MM.1S (cell line): ENCODE measurements around the gene TCF25.

Source experiments
- DNase-seq: peaks from one replicate; pipeline ENCODE4 v3.0.0-alpha.2; 2015
- H2AFZ ChIP-seq: fragments of 300-600 bp; sonication (generic); 2 replicates; pipeline ENCODE4 v1.6.0; 2016; ENCODE audit warnings: antibody characterized with exemption, low read length
- H3F3A ChIP-seq: fragments of 300-600 bp; sonication (generic); 2 replicates; pipeline ENCODE4 v1.6.1; 2016; ENCODE audit warnings: mild to moderate bottlenecking, antibody characterized with exemption, low read length, moderate library complexity, mixed read lengths; ENCODE audit not compliant: insufficient read depth
- H3K27ac ChIP-seq: fragments of 300-600 bp; sonication (generic); 2 replicates; pipeline ENCODE4 v1.5.1; 2016; ENCODE audit warnings: mild to moderate bottlenecking, low read length
- H3K27me3 ChIP-seq: fragments of 300-600 bp; sonication (generic); replicated peaks from 2 replicates; pipeline ENCODE4 v1.6.0; 2016; ENCODE audit warnings: low read length; ENCODE audit not compliant: insufficient read depth
- H3K36me3 ChIP-seq: fragments of 300-600 bp; sonication (generic); replicated peaks from 2 replicates; pipeline ENCODE4 v1.6.1; 2016; ENCODE audit warnings: mild to moderate bottlenecking, low read length, mixed read lengths; ENCODE audit not compliant: insufficient read depth
- H3K4me1 ChIP-seq: fragments of 300-600 bp; sonication (generic); 2 replicates; pipeline ENCODE4 v1.6.1; 2016; ENCODE audit warnings: low read length, mixed read lengths
- H3K4me2 ChIP-seq: fragments of 300-600 bp; sonication (generic); 2 replicates; pipeline ENCODE4 v1.6.0; 2016; ENCODE audit warnings: low read depth, low read length
- H3K4me3 ChIP-seq: fragments of 300-600 bp; sonication (generic); 2 replicates; pipeline ENCODE4 v1.5.1; 2016; ENCODE audit warnings: low read length, mixed read lengths
- H3K79me2 ChIP-seq: fragments of 300-600 bp; sonication (generic); 2 replicates; pipeline ENCODE4 v1.6.1; 2016; ENCODE audit warnings: mixed run types, low read length, mixed read lengths
- H3K9ac ChIP-seq: fragments of 300-600 bp; sonication (generic); 2 replicates; pipeline ENCODE4 v1.6.1; 2016; ENCODE audit warnings: low read length, mixed read lengths
- H3K9me2 ChIP-seq: fragments of 300-600 bp; sonication (generic); replicated peaks from 2 replicates; pipeline ENCODE4 v1.6.1; 2016; ENCODE audit warnings: mild to moderate bottlenecking, low read length, mixed read lengths; ENCODE audit not compliant: insufficient read depth
- H3K9me3 ChIP-seq: fragments of 300-600 bp; sonication (generic); replicated peaks from 2 replicates; pipeline ENCODE4 v1.6.1; 2016; ENCODE audit warnings: mild to moderate bottlenecking, low read length, mixed read lengths; ENCODE audit not compliant: insufficient read depth
- H4K20me1 ChIP-seq: fragments of 300-600 bp; sonication (generic); 2 replicates; pipeline ENCODE4 v1.6.1; 2016; ENCODE audit warnings: mild to moderate bottlenecking, low read length, moderate library complexity, mixed read lengths; ENCODE audit not compliant: insufficient read depth
- CTCF ChIP-seq: fragments of 300-600 bp; sonication (generic); IDR thresholded peaks from 2 replicates; pipeline ENCODE4 v1.5.1; 2016; ENCODE audit warnings: antibody characterized with exemption, low read length, mixed read lengths
- EZH2 ChIP-seq: fragments of 300-600 bp; sonication (generic); optimal IDR thresholded peaks from 2 replicates; pipeline ENCODE3; 2017; ENCODE audit warnings: low read depth, mild to moderate bottlenecking, antibody characterized with exemption, low read length, mixed read lengths
- EZH2phosphoT487 ChIP-seq: fragments of 300-600 bp; sonication (generic); IDR thresholded peaks from 2 replicates; pipeline ENCODE4 v1.6.1; 2018; ENCODE audit warnings: antibody characterized with exemption, low read length

Gene TCF25

GRCh38 chr16:89847051-89847939 lies 26.1 kb upstream of the TCF25 start:
- H3K36me3 ChIP-seq: no peaks in the 10 kb centered on the region
- H4K20me1 ChIP-seq: no peaks in the 10 kb centered on the region
- no peaks in the 10 kb centered on the region for H3K9me3 ChIP-seq
- no peaks in the 10 kb centered on the region for H3K4me1 ChIP-seq
- H3K4me3 ChIP-seq: no peak overlapping the region
- no peak overlapping the region for H3K27ac ChIP-seq
- H3K27me3 ChIP-seq: no peaks in the 10 kb centered on the region
- no peaks in the 10 kb centered on the region for H3K9me2 ChIP-seq
- DNase-seq: no peak
- H3K79me2 ChIP-seq: no peaks in the 10 kb centered on the region
- H3K4me2 ChIP-seq: no peak overlapping the region
- TF ChIP-seq CTCF: no peak
- no peak for TF ChIP-seq EZH2phosphoT487
- no peak for TF ChIP-seq EZH2
- no peak overlapping the region for H2AFZ ChIP-seq
- no peak overlapping the region for H3K9ac ChIP-seq
- no peaks in the 10 kb centered on the region for H3F3A ChIP-seq

DNA sequence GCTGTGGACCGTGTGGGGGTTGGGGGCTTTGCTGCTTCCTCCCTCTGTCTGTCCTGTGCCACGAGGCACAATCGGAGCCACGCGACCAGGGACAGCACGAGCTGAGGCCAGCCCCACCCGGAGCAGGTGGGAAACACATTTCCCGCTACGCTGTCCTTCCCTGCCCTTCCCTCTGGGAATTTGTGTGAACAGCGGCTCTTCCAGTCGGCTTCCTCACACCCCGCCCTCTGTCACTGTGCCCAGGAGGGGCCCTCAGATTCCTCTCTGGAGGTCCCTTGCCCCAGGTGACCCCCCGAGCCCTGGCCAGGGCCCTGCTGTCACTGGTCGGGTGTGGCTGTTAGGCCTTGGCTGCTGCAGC lies 25.5 kb upstream of the TCF25 start:
- H2AFZ ChIP-seq: no peak overlapping the region
- no peak for DNase-seq
- no peaks in the 10 kb centered on the region for H3F3A ChIP-seq
- no peak overlapping the region for H3K4me3 ChIP-seq
- TF ChIP-seq EZH2phosphoT487: no peak
- no peaks in the 10 kb centered on the region for H3K9me2 ChIP-seq
- no peak overlapping the region for H3K27ac ChIP-seq
- H4K20me1 ChIP-seq: no peaks in the 10 kb centered on the region
- no peaks in the 10 kb centered on the region for H3K79me2 ChIP-seq
- no peak overlapping the region for H3K4me2 ChIP-seq
- H3K36me3 ChIP-seq: no peaks in the 10 kb centered on the region
- no peak overlapping the region for H3K9ac ChIP-seq
- no peaks in the 10 kb centered on the region for H3K9me3 ChIP-seq
- H3K27me3 ChIP-seq: no peaks in the 10 kb centered on the region
- no peaks in the 10 kb centered on the region for H3K4me1 ChIP-seq

- no peaks in the 10 kb centered on the region for H3F3A ChIP-seq
- no peak for TF ChIP-seq EZH2
- TF ChIP-seq EZH2phosphoT487: no peak
- TF ChIP-seq CTCF: no peak
- H3K27me3 ChIP-seq: no peaks in the 10 kb centered on the region
Measured at GRCh38 chr16:89848974-89849373, 24.4 kb upstream of the TCF25 start.

GRCh38 chr16:89853306-89853993 lies 19.9 kb upstream of the TCF25 start:
- no peak for DNase-seq
- Histone ChIP-seq H3K27me3 (no peaks in the 10 kb centered on the region), H3K4me2 (no peak overlapping the region), H2AFZ (no peak overlapping the region), H3K36me3 (no peaks in the 10 kb centered on the region), H3K9me3 (no peaks in the 10 kb centered on the region), H3K9me2 (no peaks in the 10 kb centered on the region), H4K20me1 (no peaks in the 10 kb centered on the region), H3K79me2 (no peaks in the 10 kb centered on the region), H3K4me1 (no peaks in the 10 kb centered on the region), H3K27ac (no peak overlapping the region), H3K9ac (no peak overlapping the region), H3F3A (no peaks in the 10 kb centered on the region), H3K4me3 (no peak overlapping the region)
- TF ChIP-seq EZH2phosphoT487 (no peak), CTCF (no peak), EZH2 (no peak)

More at GRCh38 chr16:89848974-89849373, 24.4 kb upstream of the TCF25 start:
- Histone ChIP-seq H2AFZ (no peak overlapping the region), H3K9me3 (no peaks in the 10 kb centered on the region), H3K27ac (no peak overlapping the region), H3K36me3 (no peaks in the 10 kb centered on the region), H3K9me2 (no peaks in the 10 kb centered on the region), H3K4me3 (no peak overlapping the region), H3K9ac (no peak overlapping the region), H4K20me1 (no peaks in the 10 kb centered on the region), H3K79me2 (no peaks in the 10 kb centered on the region), H3K4me1 (no peaks in the 10 kb centered on the region), H3K4me2 (no peak overlapping the region)
- no peak for DNase-seq
